Activated T-cell treated with anti-CD3 and anti-CD28 coated beads for 48 hours (primary cell): Measurements from ENCODE around the gene NUP155.
"Not testable (repeated sequence)": the region's sequence is repeated elsewhere in the genome, so short reads cannot be mapped to it uniquely, and the experiment has no call there.

Source experiments
- DNase-seq: peaks from one replicate; pipeline ENCODE4 v3.0.0-alpha.2; 2020; ENCODE audit warnings: low read depth

NUP155 gene

GRCh38 chr5:37275511-37275910 lies 95.4 kb downstream of the NUP155 start:
- no peak for DNase-seq

GRCh38 chr5:37272511-37272910 lies 98.4 kb downstream of the NUP155 start:
- no peak for DNase-seq

- not testable (repeated sequence) for DNase-seq
Observed at GRCh38 chr5:37268100-37268499, 102.8 kb downstream of the NUP155 start.

GRCh38 chr5:37255774-37256358 lies 115.0 kb downstream of the NUP155 start:
- DNase-seq, result no peak

- no peak for DNase-seq
Observed at GRCh38 chr5:37254581-37254980, 116.3 kb downstream of the NUP155 start.

- no peak for DNase-seq
Observed at GRCh38 chr5:37251665-37252064, 119.2 kb downstream of the NUP155 start.

GRCh38 chr5:37249815-37250164 lies 121.1 kb downstream of the NUP155 start:
- DNase-seq, result no peak

- DNase-seq, result peak; percentile 65
Observed at GRCh38 chr5:37248970-37249814, 121.7 kb downstream of the NUP155 start, which contains the start of gene CPLANE1. Gene CPLANE1, minus strand, starts transcription at chr5:37249376. Its CDS starts 1,678 bp downstream, at chr5:37247698.

- DNase-seq, result no peak
Observed at GRCh38 chr5:37248421-37248969, 122.4 kb downstream of the NUP155 start.

- DNase-seq, result no peak
Observed at GRCh38 chr5:37247496-37247895, 123.4 kb downstream of the NUP155 start.

- no peak for DNase-seq
Observed at GRCh38 chr5:37247036-37247435, 123.9 kb downstream of the NUP155 start.
